OCI-LY7 (cell line): ENCODE results near the gene MCHR1.

Experiments
- EZH2phosphoT487 ChIP-seq: fragments of 200-600 bp; sonication (generic); IDR thresholded peaks from 2 replicates; pipeline ENCODE4 v1.6.1; 2018; ENCODE audit warnings: low read depth, borderline replicate concordance, mild to moderate bottlenecking, mixed run types, antibody characterized with exemption, low read length, moderate library complexity, mixed read lengths
- TF ChIP-seq, protein P1 (sequence below): fragments of 200-600 bp; sonication (generic); conservative IDR thresholded peaks from 2 replicates; pipeline ENCODE4 v1.5.1; 2014; ENCODE audit warnings: mild to moderate bottlenecking, antibody characterized with exemption, low read length, moderate library complexity, mixed read lengths

DNA sequence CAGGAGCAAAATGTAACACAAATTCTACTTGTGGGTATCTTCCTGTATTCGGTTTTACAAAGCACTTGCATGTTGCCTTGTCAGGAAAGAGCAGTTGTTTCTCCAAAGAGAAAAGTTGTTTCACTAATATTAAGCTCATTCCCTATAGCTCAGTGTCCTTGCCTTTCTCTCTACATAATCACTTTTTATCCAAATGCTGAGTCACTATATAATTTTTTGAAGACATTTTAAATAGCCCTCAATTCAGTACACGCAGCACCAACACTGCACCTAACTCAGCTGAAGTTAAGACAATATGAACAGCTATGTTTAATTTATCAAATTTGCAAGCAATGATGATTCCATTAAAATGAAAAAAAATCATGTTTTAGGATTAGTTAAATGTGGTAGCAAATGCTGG lies 28.2 kb upstream of the MCHR1 start:
- TF ChIP-seq, protein P1, sequence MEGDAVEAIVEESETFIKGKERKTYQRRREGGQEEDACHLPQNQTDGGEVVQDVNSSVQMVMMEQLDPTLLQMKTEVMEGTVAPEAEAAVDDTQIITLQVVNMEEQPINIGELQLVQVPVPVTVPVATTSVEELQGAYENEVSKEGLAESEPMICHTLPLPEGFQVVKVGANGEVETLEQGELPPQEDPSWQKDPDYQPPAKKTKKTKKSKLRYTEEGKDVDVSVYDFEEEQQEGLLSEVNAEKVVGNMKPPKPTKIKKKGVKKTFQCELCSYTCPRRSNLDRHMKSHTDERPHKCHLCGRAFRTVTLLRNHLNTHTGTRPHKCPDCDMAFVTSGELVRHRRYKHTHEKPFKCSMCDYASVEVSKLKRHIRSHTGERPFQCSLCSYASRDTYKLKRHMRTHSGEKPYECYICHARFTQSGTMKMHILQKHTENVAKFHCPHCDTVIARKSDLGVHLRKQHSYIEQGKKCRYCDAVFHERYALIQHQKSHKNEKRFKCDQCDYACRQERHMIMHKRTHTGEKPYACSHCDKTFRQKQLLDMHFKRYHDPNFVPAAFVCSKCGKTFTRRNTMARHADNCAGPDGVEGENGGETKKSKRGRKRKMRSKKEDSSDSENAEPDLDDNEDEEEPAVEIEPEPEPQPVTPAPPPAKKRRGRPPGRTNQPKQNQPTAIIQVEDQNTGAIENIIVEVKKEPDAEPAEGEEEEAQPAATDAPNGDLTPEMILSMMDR = no peak
- no peak for TF ChIP-seq EZH2phosphoT487
